ENCODE data around the gene PRPF31.
A peak's percentile ranks its signal among the peaks of the same experiment; 100 is the strongest.
"Not testable (repeated sequence)": the region's sequence is repeated elsewhere in the genome, so short reads cannot be mapped to it uniquely, and the experiment has no call there.

The PRPF31 gene

DNA sequence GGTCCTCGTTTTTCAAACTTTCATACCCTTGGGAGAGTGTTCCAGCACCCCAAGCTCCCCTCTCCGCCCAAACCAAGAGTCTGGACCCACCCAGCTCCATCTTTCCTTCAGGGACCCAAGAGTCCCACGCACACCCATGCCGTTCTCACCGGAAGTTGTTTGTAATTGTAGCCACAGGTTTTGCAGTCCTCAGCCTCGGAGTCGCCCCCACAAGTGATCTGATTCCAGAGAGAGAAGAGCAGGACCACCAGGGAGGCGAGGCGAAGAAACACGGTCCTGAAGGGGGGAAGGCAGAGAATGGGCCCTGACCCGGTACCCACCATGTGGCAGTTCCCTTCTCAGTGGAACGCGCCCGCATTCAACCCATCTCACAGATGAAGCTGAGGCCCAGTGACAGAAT lies 47.3 kb downstream of the PRPF31 start:
- DNase-seq (ENCODE audit: low read depth in 2 of 2) = no peak

DNA sequence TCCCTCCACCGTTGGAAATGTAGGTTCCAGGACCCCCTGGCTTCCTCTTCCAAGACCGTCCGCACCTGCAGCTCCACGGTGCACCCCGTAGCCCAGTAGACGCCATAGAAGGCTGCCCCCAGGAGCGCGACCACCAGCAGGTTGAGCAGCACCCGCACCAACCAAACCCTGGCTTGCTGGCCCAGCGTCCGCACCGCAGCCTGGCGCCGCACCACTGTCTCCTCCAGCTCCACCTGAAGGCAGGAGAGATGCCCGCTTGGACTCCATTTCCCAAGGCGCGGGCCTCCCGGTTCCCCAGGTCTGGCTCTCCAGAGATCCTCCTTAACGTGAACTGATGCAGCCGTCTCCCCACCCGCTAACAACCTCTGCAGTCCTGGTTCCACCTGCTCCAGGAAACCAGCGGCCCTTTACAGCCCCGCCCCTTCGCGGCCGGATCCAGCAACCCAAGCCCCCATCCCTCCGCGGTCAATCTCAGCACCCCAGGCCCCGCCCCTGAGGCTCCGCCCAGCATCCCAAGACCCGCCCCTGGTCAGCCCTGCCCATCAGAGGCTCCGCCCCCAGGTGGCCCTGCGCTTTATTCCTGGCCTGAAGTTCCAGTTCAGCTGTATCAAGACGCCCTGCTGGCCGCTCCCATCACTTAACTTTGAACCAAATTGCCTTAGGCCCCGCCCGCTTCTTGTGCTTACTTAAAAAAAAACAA lies 49.0 kb downstream of the PRPF31 start:
- DNase-seq (ENCODE audit: low read depth in 2 of 2) = no peak

DNA sequence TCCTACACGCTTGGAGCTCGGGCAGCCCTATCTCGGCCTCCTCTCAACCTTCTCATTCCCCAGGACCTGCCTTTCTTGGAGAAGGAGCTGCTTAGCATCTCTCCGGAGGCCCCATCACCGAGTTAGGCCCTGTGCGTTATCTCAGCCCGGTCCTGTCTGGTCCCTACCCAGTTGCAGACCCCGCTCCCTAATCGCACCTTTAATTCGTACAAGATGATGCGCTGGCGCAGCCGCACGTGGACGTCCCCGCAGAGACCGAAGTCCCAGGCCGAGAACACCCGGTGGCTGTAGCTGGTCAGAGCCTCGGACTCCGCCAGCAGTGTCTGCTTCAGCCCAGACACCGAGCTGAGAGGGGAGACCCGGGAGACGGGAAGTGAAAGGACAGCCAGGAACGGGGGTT lies 49.7 kb downstream of the PRPF31 start:
- DNase-seq (ENCODE audit: low read depth in 2 of 2) = no peak

DNA sequence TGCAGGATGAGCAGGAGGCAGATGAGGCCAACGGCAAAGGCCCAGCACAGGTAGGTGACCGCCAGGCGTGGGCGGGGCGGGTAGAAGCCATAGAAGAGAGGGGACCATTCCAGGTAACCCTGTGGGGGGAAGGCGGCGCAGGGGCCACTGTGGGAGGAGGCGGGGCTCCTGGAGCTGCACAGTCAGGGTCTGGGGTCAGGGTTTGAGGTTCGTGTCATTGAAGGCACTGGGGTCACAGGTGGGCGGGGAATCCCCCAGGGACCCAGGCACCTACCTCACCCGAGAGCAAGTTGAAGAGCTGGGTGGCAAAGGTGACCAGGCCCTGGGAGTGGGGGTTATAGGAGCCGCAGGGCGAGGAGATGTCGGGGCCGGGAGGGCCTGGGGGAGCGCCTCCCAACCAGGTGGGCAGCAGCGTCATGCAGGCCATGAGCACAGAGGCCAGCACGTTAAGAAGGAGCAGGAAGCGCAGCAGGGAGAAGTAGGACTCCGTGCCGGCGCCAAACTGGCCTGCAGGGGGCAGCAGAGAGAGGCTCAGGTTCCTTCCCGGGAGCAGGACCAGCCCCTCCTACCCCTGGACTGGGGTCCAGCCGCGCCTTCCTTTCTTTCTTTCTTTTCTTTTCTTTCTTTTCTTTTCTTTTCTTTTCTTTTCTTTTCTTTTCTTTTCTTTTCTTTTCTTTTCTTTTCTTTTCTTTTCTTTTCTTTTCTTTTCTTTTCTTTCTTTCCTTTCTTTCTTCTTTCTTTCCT lies 52.8 kb downstream of the PRPF31 start:
- DNase-seq (ENCODE audit: low read depth in 2 of 2) = peak; percentile 30 to 40

DNA sequence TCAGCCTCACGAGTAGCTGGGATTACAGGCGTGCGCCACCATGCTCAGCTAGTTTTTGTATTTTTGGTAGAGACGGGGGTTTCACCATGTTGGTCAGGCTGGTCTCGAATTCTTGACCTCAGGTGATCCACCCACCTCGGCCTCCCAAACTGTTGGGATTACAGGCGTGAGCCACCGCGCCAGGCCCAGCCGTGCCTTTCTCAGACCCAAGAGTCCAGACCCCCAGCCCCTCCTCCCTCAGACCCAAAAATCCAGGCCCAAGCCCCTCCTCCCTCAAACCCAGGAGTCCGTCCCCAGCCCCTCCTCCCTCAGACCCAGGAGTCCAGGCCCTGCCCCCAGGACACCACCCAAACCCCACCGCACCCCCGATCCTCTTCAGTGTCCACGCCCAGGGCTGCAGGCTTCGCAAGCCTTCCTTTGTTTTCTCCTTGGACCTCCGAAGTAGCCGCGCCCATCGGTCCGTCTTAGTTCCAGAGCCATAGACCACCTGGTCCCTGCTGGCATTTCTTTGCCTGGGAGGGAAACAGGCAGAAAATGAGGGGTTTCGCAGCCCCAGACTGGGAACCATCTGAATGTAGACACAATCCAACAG lies 53.7 kb downstream of the PRPF31 start:
- no peak for DNase-seq (ENCODE audit: low read depth in 2 of 2)

DNA sequence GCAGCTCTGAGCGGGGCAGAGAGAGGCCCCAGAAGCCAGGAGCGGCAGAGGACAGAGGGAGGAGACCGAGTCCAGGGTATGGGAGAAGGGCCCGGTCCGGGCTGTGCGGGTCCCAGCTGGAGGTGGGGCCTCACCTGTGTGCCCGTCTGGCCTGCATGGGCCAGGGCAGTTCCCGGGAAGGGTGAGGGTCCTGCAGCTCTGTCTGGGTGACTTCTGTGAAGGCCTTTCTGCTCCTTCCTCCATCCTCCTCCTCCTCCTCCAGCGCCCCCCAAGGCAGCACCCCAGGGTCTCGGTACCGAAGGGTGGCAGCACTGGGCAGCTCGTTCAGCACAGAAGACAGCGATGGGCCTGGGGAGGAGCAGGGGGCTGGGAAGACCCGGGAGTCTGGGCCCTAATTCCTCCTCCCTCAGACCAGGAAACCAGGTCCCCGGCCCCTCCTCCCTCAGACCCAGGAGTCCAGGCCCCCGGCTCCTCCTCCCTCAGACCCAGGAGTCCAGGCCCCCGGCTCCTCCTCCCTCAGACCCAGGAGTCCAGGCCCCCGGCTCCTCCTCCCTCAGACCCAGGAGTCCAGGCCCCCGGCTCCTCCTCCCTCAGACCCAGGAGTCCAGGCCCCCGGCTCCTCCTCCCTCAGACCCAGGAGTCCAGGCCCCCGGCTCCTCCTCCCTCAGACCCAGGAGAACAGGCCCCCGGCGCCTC lies 56.3 kb downstream of the PRPF31 start:
- not testable (repeated sequence) for DNase-seq (ENCODE audit: low read depth in 2 of 2)

DNA sequence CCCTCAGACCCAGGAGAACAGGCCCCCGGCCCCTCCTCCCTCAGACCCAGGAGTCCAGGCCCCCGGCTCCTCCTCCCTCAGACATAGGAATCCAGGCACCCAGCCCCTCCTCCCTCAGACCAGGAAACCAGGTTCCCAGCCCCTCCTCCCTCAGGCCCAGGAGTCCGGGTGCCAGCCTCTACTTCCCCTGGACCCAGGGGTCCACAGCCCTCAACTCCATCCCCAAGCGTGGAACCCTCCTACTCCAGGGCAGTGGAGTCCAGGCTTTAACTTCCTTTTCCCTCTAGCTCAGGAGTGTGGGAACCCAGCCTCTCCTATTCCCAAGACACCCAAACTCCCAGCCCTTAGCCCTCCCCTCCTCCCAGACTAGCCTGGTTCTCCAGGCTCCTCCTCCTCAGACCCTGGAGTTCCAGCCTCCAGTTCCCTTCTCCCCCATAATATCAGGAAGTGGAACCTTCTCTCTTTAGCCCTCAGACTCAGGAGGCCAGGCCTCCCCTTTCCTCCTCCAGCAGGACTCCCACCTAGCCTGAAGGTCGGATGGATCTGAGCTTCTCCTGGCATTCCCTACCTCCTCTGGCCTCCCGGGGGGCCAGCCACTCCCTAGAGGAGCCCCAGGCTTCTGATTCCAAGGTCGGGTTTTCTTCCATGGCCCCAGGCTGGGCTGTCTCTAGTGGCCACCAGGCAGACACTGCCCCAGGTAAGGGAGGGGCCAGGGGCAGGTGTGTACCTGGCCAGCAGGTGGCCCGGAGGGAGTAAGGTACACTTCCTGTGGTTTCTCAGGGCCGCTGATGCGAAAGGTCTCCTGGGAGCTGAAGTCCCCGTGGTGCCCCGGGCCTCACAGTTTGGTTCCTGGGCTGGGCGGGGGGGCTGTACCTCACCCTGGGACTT lies 57.2 kb downstream of the PRPF31 start, which contains the start of gene TMC4:
TMC4 (minus strand) TSS at position 690 of the 888 bp plus-strand sequence; CDS start at position 647, 43 bp downstream.
- DNase-seq (ENCODE audit: low read depth in 2 of 2) = no peak

DNA sequence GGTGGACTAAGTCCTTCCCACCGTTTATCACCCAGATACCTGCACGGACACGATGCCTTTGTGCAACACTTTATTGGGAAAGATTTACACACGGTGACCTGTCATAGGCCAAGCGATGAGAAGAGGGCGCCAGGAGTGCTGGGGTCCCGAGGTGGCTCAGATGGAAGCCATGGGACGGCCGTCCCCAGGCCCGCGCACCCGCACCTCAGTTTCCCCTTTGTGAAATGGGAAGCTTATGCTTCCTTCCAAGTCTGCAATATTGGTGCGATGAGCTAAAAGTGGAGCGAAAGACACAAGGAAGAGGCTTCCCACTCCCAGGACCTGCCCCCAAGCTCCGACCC lies 57.8 kb downstream of the PRPF31 start:
- DNase-seq (ENCODE audit: low read depth in 2 of 2) = no peak

DNA sequence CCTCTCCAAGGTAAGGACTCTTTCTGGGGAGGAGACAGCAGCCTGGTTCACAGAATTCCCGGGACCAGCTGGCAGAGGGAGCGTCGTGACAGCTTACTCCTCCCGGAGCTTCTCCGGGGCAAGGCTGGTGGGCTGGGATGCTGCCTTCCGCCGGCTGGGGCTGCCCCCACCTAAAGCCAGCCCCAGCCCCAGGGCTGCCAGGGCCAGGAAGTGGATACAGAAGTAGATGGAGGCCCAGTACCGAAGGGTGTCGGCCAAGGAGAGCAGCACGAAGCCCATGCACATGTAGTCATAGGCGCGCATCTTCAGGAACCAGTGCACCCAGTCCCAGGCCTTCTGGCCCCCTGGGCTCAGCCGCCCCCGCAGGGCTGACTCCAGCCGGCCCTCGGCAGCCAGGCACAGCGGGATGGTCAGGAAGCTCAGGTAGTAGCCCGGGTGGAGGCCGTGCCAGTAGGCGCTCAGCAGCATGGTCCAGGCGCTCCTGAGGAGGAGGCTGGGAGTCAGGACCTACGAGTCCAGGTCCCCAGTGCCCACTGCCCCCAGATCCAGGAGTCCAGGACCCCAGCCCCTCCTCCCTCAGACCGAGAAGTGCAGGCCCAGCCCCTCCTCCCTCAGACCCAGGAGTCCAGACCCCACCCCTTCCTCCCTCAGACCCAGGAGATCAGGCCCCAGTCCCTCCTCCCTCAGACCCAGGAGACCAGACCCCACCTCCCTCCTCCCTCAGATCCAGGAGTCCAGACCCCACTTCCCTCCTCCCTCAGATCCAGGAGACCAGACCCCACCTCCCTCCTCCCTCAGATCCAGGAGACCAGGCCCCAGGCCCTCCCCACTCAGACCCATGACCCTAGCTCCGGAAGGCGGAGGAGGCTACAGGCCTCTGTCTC lies 58.6 kb downstream of the PRPF31 start:
- DNase-seq (ENCODE audit: low read depth in 2 of 2) = no peak

DNA sequence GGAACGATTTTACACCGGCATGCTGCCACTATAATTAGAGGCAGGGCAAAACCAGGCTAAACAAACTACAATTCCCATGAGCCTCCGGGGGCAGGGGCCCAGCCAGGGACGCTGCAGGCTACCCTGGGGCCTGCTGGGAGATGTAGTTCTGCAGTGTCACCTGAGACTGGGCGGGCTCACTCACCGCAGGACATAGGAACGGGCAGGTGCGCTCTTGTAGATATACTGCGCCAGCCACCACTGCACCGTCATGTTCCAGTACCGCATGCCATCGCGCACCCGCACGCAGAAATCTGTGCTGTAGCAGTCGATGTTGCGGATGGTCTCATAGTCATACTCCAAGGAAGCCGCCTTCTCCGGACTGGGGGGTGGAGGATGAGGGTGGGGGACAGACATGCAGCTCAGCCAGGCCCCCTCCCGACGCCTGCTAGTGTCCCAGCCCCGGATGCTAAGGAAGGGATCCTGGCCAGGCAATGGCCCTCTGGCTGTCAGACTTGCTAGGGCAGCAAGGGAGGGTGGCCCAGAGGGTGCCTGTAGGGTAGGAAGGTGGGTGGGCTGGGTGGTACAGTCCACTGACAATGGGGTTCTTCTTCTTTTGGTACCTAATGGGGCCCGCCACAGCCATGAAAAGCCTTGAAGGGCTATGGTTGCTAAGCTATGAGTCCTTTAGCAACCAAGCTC lies 63.2 kb downstream of the PRPF31 start:
- DNase-seq (ENCODE audit: low read depth in 2 of 2) = no peak

DNA sequence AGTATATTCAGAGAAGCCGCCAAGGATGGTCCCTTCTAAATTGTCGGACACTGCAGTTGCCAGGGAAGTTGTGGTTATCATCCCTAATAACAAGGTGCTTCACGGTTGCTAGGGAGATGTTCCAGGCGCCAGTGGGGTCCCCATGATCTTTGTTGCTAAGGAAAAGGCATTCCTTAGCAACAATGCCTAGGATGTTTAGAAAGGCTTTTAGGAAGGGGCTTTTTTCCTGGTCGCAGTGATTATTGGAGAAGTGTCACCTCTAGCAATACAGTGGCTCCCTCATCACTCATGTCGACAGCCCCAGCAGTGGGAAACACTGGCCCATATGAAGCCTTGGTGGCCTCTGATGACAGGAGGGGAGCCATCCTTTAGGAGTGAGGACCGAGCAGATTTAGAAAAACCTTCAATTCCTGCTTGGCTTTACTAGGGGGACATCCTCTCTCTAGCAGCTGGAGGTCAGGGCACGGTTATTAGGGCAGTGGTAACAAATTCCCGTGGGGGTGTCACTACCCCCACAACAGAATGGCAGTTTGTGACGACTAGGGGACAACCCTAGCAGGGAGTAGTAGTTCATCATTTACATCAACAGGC lies 63.8 kb downstream of the PRPF31 start:
- no peak for DNase-seq (ENCODE audit: low read depth in 2 of 2)

DNA sequence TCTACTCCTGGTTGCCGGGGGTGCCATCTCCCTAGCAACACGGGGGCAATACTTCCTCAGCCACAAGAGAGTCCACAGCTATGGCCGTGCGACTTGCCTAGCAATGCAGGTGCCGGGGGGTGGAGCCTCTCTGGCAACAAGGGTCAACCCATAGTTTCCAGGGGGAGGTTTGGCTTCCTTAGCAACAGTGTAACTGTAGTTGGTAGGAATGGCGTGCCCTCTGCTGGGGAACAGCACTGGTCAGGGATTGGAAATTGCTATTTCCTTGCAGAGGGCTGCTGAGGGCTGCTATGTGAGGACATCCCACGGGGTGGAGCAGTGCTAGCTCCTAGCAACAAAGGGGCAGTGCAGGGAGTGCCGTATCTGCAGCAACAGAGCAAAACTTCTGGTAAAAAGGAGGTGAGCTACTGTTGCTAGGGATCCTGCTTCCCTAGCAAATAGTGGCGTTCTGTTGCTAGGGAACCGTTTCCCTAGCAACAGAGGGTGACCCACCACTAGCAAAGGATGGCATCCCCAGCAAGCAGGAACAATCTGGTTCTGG lies 64.4 kb downstream of the PRPF31 start:
- no peak for DNase-seq (ENCODE audit: low read depth in 2 of 2)

DNA sequence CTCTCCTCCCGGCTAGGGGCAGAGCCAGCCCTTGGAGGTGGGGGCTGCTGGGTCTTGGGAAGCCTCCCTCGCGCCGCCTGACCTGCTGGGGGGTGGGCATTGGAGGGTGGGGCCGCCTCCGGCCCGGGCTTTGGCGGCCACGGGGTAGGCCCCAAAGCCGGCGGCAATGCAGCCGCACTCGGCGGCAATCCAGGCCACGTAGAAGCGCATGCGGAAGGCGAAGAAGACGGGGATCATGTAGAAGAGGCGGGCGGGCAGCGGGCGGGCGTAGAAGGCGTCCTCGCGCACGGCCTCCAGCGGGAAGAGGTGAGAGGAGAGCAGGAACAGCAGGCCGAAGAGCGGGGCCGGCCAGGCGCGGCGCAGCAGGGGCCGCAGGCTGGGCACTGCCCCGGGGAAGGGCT lies 65.1 kb downstream of the PRPF31 start:
- DNase-seq (ENCODE audit: low read depth in 2 of 2) = no peak

Data from fibroblast of skin of left biceps (primary cell).